ENCODE results near the gene PTMA.
"Not testable (repeated sequence)": the region's sequence is repeated elsewhere in the genome, so short reads cannot be mapped to it uniquely, and the experiment has no call there.

Gene PTMA

GRCh38 chr2:231691251-231691772 lies 17.0 kb upstream of the PTMA start:
- DNase-seq (ENCODE audit: low read depth in 2 of 2, low spot score in 1 of 2) = no peak

DNA sequence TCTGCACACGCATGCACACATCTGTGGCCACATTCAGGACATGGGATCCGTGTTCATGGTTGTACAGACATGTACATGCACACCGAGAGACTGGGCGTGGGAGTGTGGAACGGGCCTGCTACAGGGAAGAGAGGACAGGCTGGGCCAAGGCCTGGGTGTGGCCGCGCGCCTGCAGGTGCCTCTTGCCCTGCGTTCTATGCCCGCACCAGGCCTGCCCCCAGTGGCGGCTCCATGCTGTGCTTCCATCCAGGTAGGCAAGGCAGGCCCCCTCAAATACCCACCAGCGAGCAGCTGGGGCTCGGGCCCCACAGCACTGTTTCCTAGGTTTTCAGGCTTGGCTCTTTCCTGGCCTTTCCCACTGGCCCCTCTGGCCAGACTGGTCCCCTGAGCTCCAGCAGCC lies 15.5 kb upstream of the PTMA start:
- DNase-seq (ENCODE audit: low read depth in 2 of 2, low spot score in 1 of 2) = no peak

- DNase-seq (ENCODE audit: low read depth in 2 of 2, low spot score in 1 of 2) = no peak
Measured at GRCh38 chr2:231693956-231694355, 14.4 kb upstream of the PTMA start.

DNA sequence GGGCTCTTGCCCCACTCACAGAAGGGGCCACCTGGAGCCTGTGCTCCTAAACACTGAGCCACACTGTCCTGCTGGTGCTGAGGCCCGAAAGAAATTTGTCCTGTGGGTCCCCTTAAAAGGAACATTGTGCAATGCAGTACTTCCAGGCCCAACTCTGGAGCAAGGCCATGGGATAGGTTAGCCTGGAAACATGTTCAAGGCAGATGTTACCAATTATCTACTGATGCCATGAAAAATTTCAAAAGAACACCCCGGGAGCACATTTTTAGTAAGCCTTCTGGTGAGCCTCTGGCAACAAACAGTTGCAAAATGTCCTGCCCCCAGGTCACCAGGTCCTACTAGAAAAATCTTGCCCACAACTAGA lies 12.3 kb upstream of the PTMA start:
- DNase-seq (ENCODE audit: low read depth in 2 of 2, low spot score in 1 of 2) = no peak

- DNase-seq (ENCODE audit: low read depth in 2 of 2, low spot score in 1 of 2) = no peak
Measured at GRCh38 chr2:231699006-231699405, 9.3 kb upstream of the PTMA start.

DNA sequence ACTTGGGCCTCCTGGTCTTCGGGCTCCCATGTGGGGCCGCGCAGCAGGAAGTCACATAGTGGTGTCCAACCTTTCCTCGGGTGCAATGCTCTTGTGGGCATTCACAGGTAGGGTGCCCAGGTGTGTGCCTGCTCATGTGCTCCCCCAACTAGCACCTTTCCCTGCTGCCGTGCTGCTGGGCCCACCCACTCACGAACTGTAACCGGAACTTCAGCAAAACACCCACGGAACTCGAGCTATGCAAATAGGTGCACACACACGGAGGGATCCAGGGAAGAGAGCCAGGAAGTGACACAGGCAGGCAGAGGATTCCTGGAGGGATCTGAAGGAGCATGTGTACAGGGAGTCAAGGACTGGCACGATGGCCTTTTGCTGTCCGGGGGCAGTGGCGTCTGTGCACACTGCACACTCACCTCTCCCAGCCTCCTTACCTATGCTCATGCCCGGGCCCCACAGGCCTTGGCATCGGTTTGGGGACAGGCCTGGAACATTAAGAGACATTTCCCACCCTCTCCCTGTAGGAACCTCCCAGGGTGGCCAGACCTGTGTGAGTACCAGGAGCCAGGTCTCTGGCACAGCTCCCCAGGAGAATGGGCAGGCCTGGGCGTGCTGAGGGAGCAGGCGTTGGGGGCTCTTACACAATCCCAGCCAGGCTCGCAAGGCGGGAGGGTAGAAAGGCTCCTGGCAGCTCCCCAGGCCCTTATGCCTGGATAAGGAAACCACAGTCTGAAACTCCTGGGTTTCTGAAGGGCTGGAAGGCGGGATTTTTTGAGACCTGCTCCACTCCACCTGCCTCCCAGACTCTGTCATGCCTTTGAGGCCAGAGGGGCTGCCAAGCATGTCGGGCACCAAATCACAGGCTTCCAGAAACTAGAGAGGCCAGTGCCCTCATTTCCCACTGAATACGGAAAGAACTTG lies 6.6 kb upstream of the PTMA start:
- DNase-seq (ENCODE audit: low read depth in 2 of 2, low spot score in 1 of 2) = no peak

- no peak for DNase-seq (ENCODE audit: low read depth in 2 of 2, low spot score in 1 of 2)
Measured at GRCh38 chr2:231704017-231704416, 4.3 kb upstream of the PTMA start.

DNA sequence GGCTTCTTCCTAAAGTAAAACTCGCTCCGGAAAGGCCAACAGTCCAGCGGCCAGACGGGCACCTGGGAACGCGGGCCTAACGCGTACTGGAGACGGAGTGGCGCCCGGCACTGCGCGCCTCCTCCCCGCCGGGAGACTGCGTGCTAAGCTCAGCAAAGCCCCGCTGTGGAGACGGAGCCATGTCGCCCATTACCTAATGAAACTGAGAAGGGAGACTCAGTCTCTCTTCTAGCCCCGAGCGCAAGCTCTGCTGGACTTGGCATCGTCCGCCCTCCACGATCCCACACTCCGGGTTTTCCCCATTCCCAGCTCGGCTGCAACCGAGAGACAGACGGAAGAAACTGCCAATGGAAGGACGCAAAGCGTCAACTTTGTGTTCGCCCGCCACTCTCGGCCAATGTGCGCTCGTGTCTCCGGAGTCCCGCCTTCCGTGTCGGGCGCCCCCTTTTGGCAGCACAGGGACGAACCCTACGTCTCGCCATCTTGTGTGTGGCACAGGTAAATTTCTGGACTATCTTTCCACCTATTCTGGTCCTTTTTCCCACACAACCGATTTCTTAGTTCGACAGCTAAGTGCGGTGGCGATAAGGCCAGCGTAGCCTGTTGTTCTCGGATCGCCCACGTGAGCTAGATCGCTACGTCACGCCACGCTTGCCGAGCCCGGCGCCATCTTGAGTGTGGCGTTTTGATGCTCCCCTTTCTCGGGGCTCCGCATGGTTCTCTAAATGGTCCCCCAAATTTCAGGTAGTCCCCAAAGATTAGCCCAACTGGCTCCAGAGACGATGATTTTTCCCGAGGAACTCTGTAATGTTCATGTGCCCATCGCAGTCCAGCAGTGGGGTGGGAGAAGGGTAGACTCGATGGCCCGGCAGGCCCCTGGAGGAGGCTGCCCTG lies 1.3 kb upstream of the PTMA start:
- peak; percentile 95 for DNase-seq (ENCODE audit: low read depth in 2 of 2, low spot score in 1 of 2)

- peak; percentile 23 to 30 for DNase-seq (ENCODE audit: low read depth in 2 of 2, low spot score in 1 of 2)
Measured at GRCh38 chr2:231707625-231707926, 749 bp upstream of the PTMA start.

DNA sequence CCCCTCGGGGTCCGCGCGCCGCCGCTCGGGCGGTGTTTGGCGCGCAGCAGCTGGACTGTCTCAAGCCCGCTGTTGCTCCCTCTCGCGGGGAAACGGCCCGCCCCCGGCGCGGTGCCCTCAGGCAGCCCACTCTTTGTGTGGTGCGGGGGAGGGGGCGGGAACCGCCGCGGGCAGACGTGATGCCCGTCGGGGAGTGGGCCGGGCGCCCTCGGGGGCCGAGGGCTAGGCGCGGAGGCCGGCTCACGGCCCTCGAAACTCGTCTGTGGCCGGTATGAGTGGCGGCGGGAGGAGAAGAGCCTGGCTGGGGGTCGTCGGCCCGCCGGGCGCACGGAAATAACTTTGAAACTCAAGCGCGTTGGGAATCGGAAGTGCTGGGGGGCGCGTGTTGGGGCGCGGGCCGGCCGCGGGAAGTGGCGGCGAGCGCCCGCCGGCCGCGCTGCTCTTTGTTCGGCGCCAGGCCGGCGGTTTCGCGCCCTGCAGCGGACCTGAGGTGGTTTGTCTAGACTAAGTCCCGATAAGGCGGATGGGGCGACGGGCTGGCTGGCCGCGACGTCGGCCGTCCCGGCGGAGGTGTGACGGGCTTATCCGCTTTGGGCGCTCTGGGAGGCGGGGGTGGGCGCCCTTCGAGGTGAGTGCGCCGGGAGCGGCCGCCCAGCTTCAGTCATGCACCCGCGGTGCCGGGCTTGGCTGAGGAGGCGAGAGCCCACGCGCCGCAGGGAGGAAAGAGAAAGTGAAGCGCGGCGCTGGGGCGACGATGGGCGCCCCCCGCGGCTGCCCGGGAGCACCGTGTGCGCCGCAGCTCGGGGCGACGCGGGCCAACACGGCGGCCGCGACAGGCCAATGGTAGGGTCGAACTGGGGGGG lies 679 bp downstream of the PTMA start:
- peak; percentile 17 to 51 for DNase-seq (ENCODE audit: low read depth in 2 of 2, low spot score in 1 of 2)

- DNase-seq (ENCODE audit: low read depth in 2 of 2, low spot score in 1 of 2) = peak in 1 of 2 donors; percentile 27
Measured at GRCh38 chr2:231709636-231709980, 1.3 kb downstream of the PTMA start.

- DNase-seq (ENCODE audit: low read depth in 2 of 2, low spot score in 1 of 2) = peak; percentile 62 to 63
Measured at GRCh38 chr2:231709981-231710798, 1.9 kb downstream of the PTMA start.

DNA sequence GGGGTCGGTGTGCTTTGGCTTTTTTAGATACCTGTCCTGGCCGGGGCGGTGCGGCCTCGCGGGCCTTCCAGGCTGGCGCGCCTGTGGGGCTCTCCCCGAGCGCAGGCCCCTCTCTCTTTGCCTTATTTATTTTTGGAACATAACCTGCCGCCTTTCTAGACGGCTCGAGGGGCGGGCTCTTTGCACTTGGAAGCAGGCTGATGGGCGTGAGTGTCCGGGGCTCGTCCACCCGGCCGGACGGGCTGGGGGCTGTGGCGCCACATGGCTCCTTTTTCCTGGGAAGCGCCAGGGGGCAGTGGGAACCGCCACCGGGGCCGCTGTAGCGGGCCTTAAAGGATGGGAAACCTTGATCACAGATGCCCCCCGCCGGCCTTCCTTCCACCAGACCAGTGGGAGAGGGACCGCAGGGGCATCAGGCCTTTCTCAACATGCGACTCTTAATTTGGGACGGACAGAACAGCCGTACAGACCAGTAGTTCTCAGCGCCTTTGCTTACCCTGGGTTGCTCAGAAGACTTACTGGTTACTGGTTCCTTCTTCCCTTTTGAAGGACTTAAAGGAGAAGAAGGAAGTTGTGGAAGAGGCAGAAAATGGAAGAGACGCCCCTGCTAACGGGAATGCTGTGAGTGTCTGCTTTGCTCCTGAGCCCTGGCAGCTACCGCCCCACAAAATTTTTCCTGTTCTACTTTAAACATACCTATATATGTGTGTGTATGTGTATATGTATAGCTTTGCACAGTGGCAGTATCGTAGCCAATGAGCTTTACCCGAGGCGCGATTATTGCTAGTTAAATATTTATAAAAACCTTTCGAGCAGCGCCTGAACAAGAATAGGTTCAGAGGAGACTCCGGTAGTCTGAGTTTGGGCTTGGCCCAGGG lies 2.7 kb downstream of the PTMA start:
- DNase-seq (ENCODE audit: low read depth in 2 of 2, low spot score in 1 of 2) = no peak

DNA sequence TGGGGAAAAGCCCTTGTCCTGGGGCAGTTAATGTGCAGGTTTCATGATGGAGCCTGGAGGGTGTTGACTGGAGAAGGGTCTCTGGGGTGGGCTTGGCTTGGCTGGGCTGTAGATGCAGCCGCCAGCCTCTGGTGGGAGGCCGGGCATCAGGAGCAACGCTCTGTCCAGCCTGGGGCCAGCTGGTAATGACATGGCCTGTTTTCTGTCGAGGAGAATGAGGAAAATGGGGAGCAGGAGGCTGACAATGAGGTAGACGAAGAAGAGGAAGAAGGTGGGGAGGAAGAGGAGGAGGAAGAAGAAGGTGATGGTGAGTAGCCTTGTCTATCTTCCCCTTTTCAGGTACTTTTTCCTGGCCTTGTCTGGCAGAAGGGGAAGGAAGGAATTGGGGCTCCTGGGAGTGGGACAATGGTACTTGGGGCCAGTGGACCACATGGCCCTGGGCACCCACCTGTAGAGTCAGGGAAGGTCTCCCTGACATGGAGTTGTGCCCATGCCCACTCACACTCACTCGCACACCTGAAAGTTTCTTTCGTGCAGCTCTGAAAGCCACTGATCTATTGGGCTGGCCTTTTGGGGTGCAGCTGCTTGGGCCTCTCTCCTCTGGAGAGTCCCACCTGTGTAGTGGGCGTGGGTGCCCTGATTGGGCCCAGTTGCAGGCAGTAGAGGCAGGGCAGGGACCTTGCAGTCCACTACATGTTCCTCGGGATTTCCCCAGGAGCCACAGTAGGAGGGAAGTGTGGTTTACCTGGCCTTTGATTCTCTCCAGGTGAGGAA lies 3.5 kb downstream of the PTMA start:
- DNase-seq (ENCODE audit: low read depth in 2 of 2, low spot score in 1 of 2) = no peak

GRCh38 chr2:231712451-231713021 lies 4.2 kb downstream of the PTMA start:
- DNase-seq (ENCODE audit: low read depth in 2 of 2, low spot score in 1 of 2) = peak; percentile 10 to 48

- not testable (repeated sequence) for DNase-seq (ENCODE audit: low read depth in 2 of 2, low spot score in 1 of 2)
Measured at GRCh38 chr2:231713406-231713729, 5.0 kb downstream of the PTMA start.

DNA sequence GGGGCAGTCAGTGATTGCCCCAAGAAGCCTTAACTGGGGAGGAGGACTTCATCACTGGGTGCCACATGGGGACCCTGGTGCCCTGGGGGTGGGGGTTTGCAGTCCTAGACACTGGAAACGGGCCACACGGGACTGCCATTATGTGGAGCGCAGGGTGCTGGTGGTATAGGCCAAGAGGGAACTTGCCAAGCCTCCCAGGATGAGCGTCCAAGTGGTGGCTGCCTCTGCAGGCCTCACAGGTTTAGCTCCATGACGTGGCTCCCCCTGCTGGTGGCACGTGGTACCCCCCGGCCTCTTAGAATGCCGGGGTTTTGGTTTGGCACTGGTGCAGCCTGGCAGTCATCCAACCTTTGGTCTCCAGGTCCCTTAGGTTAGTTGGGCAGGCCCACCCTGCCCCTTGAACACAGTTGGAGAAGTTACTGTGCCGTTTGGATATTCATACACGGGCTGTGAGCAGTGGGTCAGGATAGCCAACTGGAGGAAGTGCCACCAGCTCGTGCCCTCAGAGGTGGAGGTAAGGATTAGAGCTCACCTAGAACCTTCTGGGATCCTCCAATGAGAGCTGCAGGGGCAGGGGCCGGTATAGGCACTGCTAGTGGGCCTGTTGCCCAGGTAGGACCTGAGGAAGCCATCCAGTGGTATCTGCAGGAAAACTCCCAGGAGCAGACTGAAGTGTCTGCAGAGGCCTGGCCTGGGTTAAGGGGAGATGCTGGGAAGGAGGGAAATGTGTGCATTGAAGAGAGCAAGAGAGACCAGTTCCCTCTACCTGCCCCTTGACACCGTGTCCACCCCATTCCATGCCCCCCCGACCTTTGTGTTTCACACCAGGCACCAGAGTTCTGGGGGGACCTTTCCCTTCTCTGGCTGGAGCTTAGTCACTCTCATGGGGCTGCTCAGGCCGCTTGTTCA lies 5.7 kb downstream of the PTMA start:
- DNase-seq (ENCODE audit: low read depth in 2 of 2, low spot score in 1 of 2) = peak; percentile 72 to 83
